ENCODE data around the gene ZNF500.
"Not testable (repeated sequence)": the region's sequence is repeated elsewhere in the genome, so short reads cannot be mapped to it uniquely, and the experiment has no call there.

The ZNF500 gene

GRCh38 chr16:4746991-4747574 lies 19.9 kb downstream of the ZNF500 start:
- H3K4me3 ChIP-seq (ENCODE audit: low read depth, low read length) = no peak overlapping the region

- no peak overlapping the region for H3K4me3 ChIP-seq (ENCODE audit: low read depth, low read length)
Observed at GRCh38 chr16:4746215-4746614, 20.7 kb downstream of the ZNF500 start.

DNA sequence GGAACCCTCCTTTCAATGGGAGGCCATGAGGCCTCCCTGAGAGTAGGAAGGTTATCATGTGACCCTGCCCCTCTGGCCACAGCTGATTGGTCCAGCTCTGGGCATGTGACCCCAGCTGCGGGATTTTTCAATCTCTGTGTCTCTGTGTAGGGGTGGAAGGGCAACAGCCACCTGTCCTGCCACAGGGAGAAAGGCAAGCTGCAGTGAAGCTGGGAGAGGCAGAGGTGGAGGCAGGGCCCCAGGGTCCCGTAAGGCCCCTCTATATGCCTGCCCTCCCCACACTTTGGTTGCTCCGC lies 21.7 kb downstream of the ZNF500 start:
- H3K4me3 ChIP-seq (ENCODE audit: low read depth, low read length) = no peak overlapping the region

GRCh38 chr16:4744555-4745273 lies 22.2 kb downstream of the ZNF500 start:
- H3K4me3 ChIP-seq (ENCODE audit: low read depth, low read length) = no peak overlapping the region

DNA sequence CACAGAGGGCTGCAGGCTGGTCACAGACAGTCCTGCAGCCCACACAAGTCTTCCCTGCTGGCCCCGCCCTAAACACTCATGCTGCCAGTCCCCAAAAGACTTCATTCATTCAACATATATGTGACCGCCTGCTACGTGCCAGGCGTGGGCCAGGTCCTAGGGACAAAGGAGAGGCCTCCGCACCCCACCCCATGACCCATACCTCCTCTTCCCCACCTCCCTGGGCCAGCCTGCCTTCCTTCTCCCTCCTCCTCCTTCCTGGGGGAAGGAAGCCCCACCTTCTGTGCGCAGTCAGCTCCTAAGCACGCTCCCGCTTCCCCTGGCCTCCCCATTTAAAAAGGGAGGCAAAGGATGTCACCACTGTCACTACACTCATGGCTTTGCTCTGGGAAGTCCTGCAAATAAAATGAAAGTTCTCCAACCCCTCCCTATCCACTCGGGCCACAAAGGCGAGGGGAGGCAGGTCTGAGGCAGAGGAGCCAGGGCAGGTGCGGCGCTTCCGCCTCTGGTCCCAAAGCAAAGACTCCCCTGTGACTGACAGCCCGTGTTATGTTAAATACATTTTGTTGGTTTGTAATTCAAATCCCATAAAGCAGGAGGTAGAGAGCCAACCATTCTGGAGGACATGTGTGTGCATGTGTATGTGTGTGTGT lies 23.6 kb downstream of the ZNF500 start:
- H3K4me3 ChIP-seq (ENCODE audit: low read depth, low read length) = no peak overlapping the region

- H3K4me3 ChIP-seq (ENCODE audit: low read depth, low read length) = not testable (repeated sequence)
Observed at GRCh38 chr16:4738370-4738769, 28.6 kb downstream of the ZNF500 start.

DNA sequence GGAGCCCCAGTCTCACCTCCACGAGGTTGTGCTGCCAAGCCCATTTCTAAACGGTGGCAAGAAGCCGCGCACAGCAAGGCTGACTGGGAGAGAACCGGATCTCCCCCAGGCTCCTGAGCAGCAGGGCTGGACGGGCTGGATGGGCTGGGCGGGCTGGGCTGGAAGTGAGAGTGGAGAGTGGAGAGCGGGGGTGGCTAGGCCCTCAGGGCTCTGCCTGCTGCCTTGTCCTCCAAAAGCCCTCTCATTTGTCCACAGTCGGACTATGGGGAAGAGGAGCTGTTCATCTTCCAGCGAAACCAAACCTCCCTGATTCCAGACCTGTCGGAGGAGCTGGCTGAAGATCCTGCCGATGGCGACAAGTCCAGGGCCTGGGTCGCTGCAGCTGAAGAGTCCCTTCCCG lies 29.4 kb downstream of the ZNF500 start:
- no peak overlapping the region for H3K4me3 ChIP-seq (ENCODE audit: low read depth, low read length)

- H3K4me3 ChIP-seq (ENCODE audit: low read depth, low read length) = no peak overlapping the region
Observed at GRCh38 chr16:4736546-4736945, 30.4 kb downstream of the ZNF500 start.

- peak overlapping the region; percentile 92 for H3K4me3 ChIP-seq (ENCODE audit: low read depth, low read length)
Observed at GRCh38 chr16:4734730-4735535, 32.0 kb downstream of the ZNF500 start.

DNA sequence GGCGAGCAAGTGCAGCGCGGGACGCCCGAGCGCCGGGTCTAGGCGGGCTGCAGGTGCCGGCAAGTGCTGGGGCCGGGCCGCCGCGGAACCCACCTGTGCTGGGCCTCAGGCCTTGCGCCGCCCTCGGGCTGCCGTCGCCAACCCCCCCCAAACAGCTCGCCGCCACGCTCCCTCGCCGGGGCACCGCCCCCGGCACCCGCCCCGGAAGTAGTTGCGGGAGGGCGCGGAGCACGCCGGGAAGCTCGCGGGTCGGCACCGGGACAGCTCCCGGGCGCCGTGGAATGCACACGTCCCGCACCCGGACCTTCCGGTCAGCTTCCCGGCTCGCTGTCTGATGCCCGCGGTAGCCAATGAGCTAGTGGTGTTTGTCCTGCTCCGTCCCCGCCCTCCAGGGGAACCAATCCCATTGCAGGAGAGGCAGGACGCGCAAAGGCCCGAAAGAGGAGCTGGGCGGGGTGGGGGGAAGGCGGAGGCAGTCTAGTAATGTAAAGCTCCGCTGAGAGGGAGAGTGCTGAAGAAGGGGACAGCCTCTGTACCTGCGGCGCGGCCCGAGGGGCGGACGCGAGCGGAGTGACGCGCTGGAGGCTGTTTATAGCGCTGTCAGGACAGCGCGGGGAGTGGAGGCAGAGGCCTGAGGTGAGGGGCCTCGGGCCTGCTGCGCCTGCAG lies 32.8 kb downstream of the ZNF500 start, which contains the start of the genes ANKS3 and DNAAF8:
Gene ANKS3 (minus strand): TSS at position 209 of the 667 bp plus-strand sequence. CDS start 4,122 bp downstream, outside the sequence.
Gene DNAAF8 (plus strand): TSS at position 475 of the 667 bp plus-strand sequence. CDS start 1,978 bp downstream, outside the sequence.
- H3K4me3 ChIP-seq (ENCODE audit: low read depth, low read length) = peak within 1 kb of the TSS; percentile 92

- peak overlapping the region; percentile 92 for H3K4me3 ChIP-seq (ENCODE audit: low read depth, low read length)
Observed at GRCh38 chr16:4733747-4734062, 33.3 kb downstream of the ZNF500 start.

DNA sequence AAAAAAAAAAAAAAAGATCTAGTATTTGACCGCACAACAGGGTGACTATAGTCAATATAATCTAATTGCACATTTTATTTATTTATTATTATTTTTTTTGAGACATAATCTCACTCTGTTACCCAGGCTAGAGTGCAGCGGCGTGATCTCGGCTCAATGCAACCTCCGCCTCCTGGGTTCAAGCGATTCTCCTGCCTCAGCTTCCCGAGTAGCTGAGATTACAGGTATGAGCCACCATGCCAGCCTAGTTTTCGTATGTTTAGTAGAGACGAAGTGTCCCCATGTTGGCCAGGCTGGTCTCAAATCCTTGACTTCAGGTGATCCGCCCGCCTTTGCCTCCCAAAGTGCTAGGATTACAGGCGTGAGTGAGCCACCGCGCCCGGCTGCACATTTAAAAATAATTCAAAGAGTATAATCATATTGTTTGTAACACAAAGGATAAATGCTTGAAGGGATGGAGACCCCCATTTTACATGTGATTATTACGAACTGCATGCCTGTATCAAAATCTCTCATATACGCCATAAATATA lies 33.7 kb downstream of the ZNF500 start:
- H3K4me3 ChIP-seq (ENCODE audit: low read depth, low read length) = peak overlapping the region; percentile 92

DNA sequence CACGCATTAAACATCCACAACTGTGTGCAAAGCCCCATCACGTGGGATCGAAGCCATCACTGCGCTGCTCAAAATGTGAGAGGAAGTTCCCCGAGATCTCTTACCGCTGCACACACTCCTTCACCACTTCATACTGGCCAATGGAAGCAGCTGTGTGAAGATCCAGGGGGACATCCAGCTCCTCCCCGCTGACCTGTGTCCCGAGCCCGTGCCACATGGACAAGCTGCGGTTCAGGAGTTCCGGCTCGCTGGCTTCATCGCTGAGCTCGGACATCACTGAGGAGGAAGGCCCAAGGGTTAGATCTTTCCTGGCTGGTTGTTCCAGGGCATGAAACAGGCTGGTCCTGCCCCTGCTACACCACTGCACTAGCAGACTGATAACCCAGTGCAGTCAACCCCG lies 37.1 kb downstream of the ZNF500 start:
- H3K4me3 ChIP-seq (ENCODE audit: low read depth, low read length) = no peak overlapping the region

DNA sequence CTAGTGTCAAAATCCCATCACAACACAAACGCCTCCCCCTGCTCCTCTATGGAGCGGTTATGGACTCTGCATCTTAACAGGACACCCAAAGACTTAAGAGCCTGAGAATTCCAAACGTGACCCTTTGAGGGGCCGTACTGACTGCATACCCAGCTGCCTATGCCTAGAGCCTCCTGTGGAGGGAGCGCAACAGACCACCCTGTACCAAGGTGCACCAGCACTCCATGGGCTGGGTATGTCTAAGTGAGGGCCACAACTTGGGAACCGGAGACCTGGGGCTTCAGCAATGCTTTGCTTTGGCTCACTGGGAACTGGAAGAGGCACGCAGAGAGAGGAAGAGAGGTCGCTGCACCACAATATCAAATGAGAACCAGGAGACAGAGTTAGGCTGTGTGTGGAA lies 38.3 kb downstream of the ZNF500 start:
- H3K4me3 ChIP-seq (ENCODE audit: low read depth, low read length) = no peak overlapping the region

- no peak overlapping the region for H3K4me3 ChIP-seq (ENCODE audit: low read depth, low read length)
Observed at GRCh38 chr16:4726616-4727015, 40.3 kb downstream of the ZNF500 start.

- no peak overlapping the region for H3K4me3 ChIP-seq (ENCODE audit: low read depth, low read length)
Observed at GRCh38 chr16:4724661-4725270, 42.2 kb downstream of the ZNF500 start.

GRCh38 chr16:4723071-4723767 lies 43.7 kb downstream of the ZNF500 start:
- no peak overlapping the region for H3K4me3 ChIP-seq (ENCODE audit: low read depth, low read length)

GRCh38 chr16:4718466-4718865 lies 48.5 kb downstream of the ZNF500 start:
- no peak overlapping the region for H3K4me3 ChIP-seq (ENCODE audit: low read depth, low read length)

- H3K4me3 ChIP-seq (ENCODE audit: low read depth, low read length) = no peak overlapping the region
Observed at GRCh38 chr16:4714996-4715395, 52.0 kb downstream of the ZNF500 start.
